Gastroesophageal sphincter (tissue), 4 donors: ENCODE data around the gene NFYC. TPM values are rescaled to one million over a fixed set of nuclear protein-coding genes. Genes with fewer than 3 reads are reported as not detected.

Source experiments
- ATAC-seq: fragments of 150-250 bp; one replicate; pipeline ENCODE4 v1.9.1; 2016; ENCODE audit warnings: mild to moderate bottlenecking, moderate library complexity
- H3K27ac ChIP-seq, 4 donors: fragments of 200-600 bp; sonication (generic) in 3 of 4; 1 replicate in 3 of 4; 2 replicates in 1 of 4; pipeline ENCODE4 v1.5.1; 2016 to 2019
- H3K27me3 ChIP-seq: fragments of 200-600 bp; sonication (generic); one replicate; pipeline ENCODE4 v1.5.1; 2019
- H3K36me3 ChIP-seq, 2 donors: fragments of 200-600 bp; sonication (generic); one replicate each; pipeline ENCODE4 v1.5.1; 2019; ENCODE audit warnings: control low read depth in 1 of 2
- H3K4me1 ChIP-seq, 3 donors: fragments of 200-600 bp; sonication (generic); 1 replicate in 2 of 3; 2 replicates in 1 of 3; pipeline ENCODE4 v1.5.1; 2016 to 2019; ENCODE audit warnings: control low read depth in 2 of 3
- H3K4me3 ChIP-seq, 2 donors: fragments of 200-600 bp; sonication (generic); one replicate each; pipeline ENCODE4 v1.5.1; 2019; ENCODE audit warnings: mild to moderate bottlenecking in 1 of 2, moderate library complexity in 1 of 2
- H3K9me3 ChIP-seq, 3 donors: fragments of 200-600 bp; sonication (generic); one replicate each; pipeline ENCODE4 v1.5.1; 2017 to 2019; ENCODE audit warnings: control low read depth in 2 of 3
- EP300 ChIP-seq: sonication (generic); formaldehyde crosslinking; IDR thresholded peaks from one replicate; pipeline ENCODE4 v1.6.1; 2017; ENCODE audit warnings: antibody characterized with exemption, mild to moderate bottlenecking
- POLR2A ChIP-seq, 2 donors: fragments of 450-650 bp; IDR thresholded peaks; one replicate each; pipeline ENCODE4 v1.6.1; 2017; ENCODE audit warnings: antibody characterized with exemption in 2 of 2, mild to moderate bottlenecking in 2 of 2, moderate library complexity in 1 of 2
- POLR2AphosphoS5 ChIP-seq: sonication (generic); formaldehyde crosslinking; IDR thresholded peaks from one replicate; pipeline ENCODE4 v1.6.1; 2017; ENCODE audit warnings: antibody characterized with exemption
- WGBS, 2 donors: methylation state at CpG; one replicate each; pipeline ENCODE4 v1.1.5; 2018; ENCODE audit warnings: low coverage in 1 of 2; 5-methylcytosine and 5-hydroxymethylcytosine counted together
- total RNA-seq, 4 donors: library from RNA; depleted of rRNA; stranded (reverse); fragments of >200 nt; gene quantifications; one replicate each; pipeline ENCODE4 v1.1.0, GENCODE V29; 2016
- TF ChIP-seq, protein P1 (sequence below), 4 experiments: fragments of 200-600 bp in 2 of 4; fragments of 450-650 bp in 2 of 4; sonication (generic) in 1 of 4; IDR thresholded peaks; one replicate each; pipeline ENCODE4 v1.5.1; 2017 to 2019; ENCODE audit warnings: antibody characterized with exemption in 4 of 4, mild to moderate bottlenecking in 2 of 4, moderate library complexity in 2 of 4

The NFYC gene
- total RNA-seq, 4 donors from 2014 or later, result 32.4 to 54.2 (median 46.5) TPM

GRCh38 chr1:40659649-40659947 lies 31.9 kb upstream of the NFYC start:
- Histone ChIP-seq H3K36me3 (no peaks in the 10 kb centered on the region), H3K4me3 (no peak overlapping the region), H3K27me3 (peaks cover 7% of the 10 kb centered on the region), H3K9me3 (no peaks in the 10 kb centered on the region), H3K27ac (no peak overlapping the region), H3K4me1 (peaks cover 0 to 19% (median 0%) of the 10 kb centered on the region in 3 donors)
- ATAC-seq, result no peak
- TF ChIP-seq, protein P1, sequence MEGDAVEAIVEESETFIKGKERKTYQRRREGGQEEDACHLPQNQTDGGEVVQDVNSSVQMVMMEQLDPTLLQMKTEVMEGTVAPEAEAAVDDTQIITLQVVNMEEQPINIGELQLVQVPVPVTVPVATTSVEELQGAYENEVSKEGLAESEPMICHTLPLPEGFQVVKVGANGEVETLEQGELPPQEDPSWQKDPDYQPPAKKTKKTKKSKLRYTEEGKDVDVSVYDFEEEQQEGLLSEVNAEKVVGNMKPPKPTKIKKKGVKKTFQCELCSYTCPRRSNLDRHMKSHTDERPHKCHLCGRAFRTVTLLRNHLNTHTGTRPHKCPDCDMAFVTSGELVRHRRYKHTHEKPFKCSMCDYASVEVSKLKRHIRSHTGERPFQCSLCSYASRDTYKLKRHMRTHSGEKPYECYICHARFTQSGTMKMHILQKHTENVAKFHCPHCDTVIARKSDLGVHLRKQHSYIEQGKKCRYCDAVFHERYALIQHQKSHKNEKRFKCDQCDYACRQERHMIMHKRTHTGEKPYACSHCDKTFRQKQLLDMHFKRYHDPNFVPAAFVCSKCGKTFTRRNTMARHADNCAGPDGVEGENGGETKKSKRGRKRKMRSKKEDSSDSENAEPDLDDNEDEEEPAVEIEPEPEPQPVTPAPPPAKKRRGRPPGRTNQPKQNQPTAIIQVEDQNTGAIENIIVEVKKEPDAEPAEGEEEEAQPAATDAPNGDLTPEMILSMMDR (IDR thresholded peaks at IDR 0.05), result no peak
- no peak for TF ChIP-seq POLR2A (IDR thresholded peaks at IDR 0.05)
- no peak for TF ChIP-seq POLR2AphosphoS5
- no peak for TF ChIP-seq EP300
- WGBS, 2 donors, result 65 to 80% methylated on average over 1 to 4 of the region's 7 CpGs

- no peak for TF ChIP-seq EP300
- TF ChIP-seq POLR2A (IDR thresholded peaks at IDR 0.05), result no peak
- TF ChIP-seq, protein P1 (IDR thresholded peaks at IDR 0.05), result no peak
- no peak for TF ChIP-seq POLR2AphosphoS5
- Histone ChIP-seq H3K4me1 (peaks cover 2 to 39% (median 10%) of the 10 kb centered on the region in 3 donors), H3K27ac (no peak overlapping the region), H3K4me3 (no peak overlapping the region), H3K36me3 (no peaks in the 10 kb centered on the region), H3K9me3 (no peaks in the 10 kb centered on the region), H3K27me3 (no peaks in the 10 kb centered on the region)
- ATAC-seq, result no peak
- WGBS, 2 donors, result no CpG with 5 or more reads among the region's 5 CpGs
Measured at GRCh38 chr1:40661678-40662077, 29.8 kb upstream of the NFYC start.

GRCh38 chr1:40662151-40662550 lies 29.4 kb upstream of the NFYC start:
- Histone ChIP-seq H3K4me1 (peaks cover 2 to 41% (median 10%) of the 10 kb centered on the region in 3 donors), H3K27me3 (no peaks in the 10 kb centered on the region), H3K9me3 (no peaks in the 10 kb centered on the region), H3K27ac (no peak overlapping the region), H3K36me3 (no peaks in the 10 kb centered on the region), H3K4me3 (no peak overlapping the region)
- TF ChIP-seq POLR2AphosphoS5, result no peak
- no peak for TF ChIP-seq EP300
- TF ChIP-seq, protein P1 (IDR thresholded peaks at IDR 0.05), result no peak
- no peak for TF ChIP-seq POLR2A (IDR thresholded peaks at IDR 0.05)
- ATAC-seq, result no peak
- 55 to 96% methylated on average over 3 of the region's 6 CpGs for WGBS, 2 donors

DNA sequence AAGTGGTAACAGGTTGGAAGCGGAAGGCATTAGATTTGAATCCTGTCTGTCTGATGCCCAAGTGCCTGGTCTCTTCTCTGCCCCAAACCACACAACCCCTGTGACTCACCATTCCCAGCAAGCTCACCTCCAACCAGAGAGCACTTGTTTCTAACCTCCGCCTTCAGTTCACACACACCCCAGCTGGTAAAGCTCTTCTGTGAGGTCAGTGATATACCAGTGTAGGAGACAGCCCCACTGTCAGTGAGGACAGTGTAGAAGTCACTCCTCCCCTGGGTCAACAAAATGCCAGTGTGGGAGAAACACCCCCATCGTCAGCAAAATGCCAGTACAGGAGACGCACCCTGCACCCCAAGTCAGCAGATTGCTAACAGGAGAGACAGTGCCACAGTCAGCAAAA lies 28.6 kb upstream of the NFYC start:
- Histone ChIP-seq H3K27ac (no peak overlapping the region), H3K36me3 (no peaks in the 10 kb centered on the region), H3K4me1 (peaks cover 2 to 41% (median 10%) of the 10 kb centered on the region in 3 donors), H3K4me3 (no peak overlapping the region), H3K27me3 (no peaks in the 10 kb centered on the region), H3K9me3 (no peaks in the 10 kb centered on the region)
- ATAC-seq, result no peak
- TF ChIP-seq POLR2AphosphoS5 (no peak), EP300 (no peak), POLR2A (IDR thresholded peaks at IDR 0.05) (no peak)
- TF ChIP-seq, protein P1 (IDR thresholded peaks at IDR 0.05), result no peak
- 92% methylated on average over 2 of the region's 4 CpGs; no CpG with 5 or more reads in 1 of the 2 donors for WGBS, 2 donors

GRCh38 chr1:40663324-40664166 lies 28.0 kb upstream of the NFYC start:
- no peaks in the 10 kb centered on the region for H3K27me3 ChIP-seq
- 42 to 100% methylated on average over 1 to 6 of the region's 8 CpGs for WGBS, 2 donors
- no peak overlapping the region for H3K27ac ChIP-seq
- ATAC-seq, result no peak
- TF ChIP-seq, protein P1 (IDR thresholded peaks at IDR 0.05), result no peak
- no peak for TF ChIP-seq POLR2A (IDR thresholded peaks at IDR 0.05)
- TF ChIP-seq EP300, result no peak
- TF ChIP-seq POLR2AphosphoS5, result no peak
- peaks cover 2 to 43% (median 10%) of the 10 kb centered on the region in 3 donors for H3K4me1 ChIP-seq
- no peaks in the 10 kb centered on the region for H3K9me3 ChIP-seq
- no peaks in the 10 kb centered on the region for H3K36me3 ChIP-seq
- no peak overlapping the region for H3K4me3 ChIP-seq
